ENCODE data around the gene MRPL40.

MRPL40 gene

DNA sequence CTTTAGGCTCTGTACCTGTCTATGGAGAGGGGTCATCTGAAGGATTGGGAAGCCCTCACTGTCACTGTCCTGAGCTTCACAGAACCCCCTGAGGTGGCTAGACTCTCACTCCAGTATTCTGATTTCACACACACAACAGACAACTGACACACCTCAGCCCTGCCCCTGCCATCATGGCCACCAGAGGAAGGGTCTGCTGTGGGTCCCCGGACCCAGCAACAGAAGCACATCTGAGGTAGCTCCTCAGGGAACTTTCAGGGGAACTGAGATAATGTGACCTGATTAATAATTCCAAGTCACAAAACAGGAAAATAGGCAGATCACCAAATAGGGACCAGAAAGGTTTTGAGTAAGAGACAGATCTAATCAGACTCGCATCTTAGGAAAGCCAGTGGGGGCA lies 22.7 kb downstream of the MRPL40 start:
- H3K4me3 ChIP-seq (ENCODE audit: low read length) = no peak overlapping the region
- peaks cover 68% of the 10 kb centered on the region for H3K36me3 ChIP-seq (ENCODE audit: insufficient read depth, low read length)
- H3K9me3 ChIP-seq (replicated peaks; ENCODE audit: low read length) = no peaks in the 10 kb centered on the region
- H3K4me2 ChIP-seq (ENCODE audit: low read length) = no peak overlapping the region
- peaks cover 12% of the 10 kb centered on the region for H3K4me1 ChIP-seq (ENCODE audit: control insufficient read depth, insufficient read depth, low read length)
- no peak overlapping the region for H3K9ac ChIP-seq (ENCODE audit: low read depth, low read length)
- H3K27me3 ChIP-seq (ENCODE audit: control insufficient read depth, insufficient read depth, low read length) = no peaks in the 10 kb centered on the region

DNA sequence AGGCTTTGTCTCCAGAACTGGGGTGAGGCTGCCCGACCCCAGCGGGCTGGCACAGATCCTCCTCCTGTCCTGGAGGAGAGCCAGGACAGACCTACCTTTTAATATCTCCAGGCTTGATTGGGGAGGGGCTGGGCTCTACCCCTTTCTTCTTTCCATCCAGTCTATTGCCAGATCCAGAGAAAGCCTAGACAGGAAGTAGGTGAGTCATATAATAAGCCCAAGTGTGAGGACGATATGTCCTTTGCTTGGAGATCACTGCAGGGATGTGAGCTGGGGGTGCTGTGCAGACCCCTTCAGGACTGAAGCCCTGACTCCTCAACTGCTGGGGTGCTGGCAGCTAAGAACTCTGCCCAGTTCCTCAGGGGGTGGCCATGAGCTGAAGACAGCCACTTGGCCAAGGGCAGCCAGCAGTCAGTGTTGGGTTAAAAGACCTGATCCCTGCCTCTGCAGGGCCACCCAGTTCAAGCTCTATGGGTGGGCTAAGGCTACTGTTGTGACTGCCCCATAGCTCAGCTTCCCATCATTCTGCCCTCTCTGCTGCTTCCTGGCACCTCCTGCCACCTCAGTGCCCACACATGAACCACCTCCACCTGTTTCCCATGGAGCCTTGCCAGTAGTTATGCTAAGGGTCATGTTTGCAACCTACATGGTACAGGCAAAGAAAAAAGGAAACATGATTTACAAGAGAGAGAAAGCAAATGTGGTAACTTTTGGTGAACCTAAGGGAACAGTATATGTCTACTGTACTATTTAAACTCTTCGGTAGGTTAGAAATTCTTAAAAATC lies 23.4 kb downstream of the MRPL40 start:
- H3K9me3 ChIP-seq (replicated peaks; ENCODE audit: low read length) = no peaks in the 10 kb centered on the region
- peaks cover 69% of the 10 kb centered on the region for H3K36me3 ChIP-seq (ENCODE audit: insufficient read depth, low read length)
- peak overlapping the region; percentile 58 for H3K4me2 ChIP-seq (ENCODE audit: low read length)
- H3K4me1 ChIP-seq (ENCODE audit: control insufficient read depth, insufficient read depth, low read length) = peaks cover 12% of the 10 kb centered on the region
- no peak overlapping the region for H3K9ac ChIP-seq (ENCODE audit: low read depth, low read length)
- H3K27me3 ChIP-seq (ENCODE audit: control insufficient read depth, insufficient read depth, low read length) = no peaks in the 10 kb centered on the region
- peak overlapping the region; percentile 42 for H3K4me3 ChIP-seq (ENCODE audit: low read length)

DNA sequence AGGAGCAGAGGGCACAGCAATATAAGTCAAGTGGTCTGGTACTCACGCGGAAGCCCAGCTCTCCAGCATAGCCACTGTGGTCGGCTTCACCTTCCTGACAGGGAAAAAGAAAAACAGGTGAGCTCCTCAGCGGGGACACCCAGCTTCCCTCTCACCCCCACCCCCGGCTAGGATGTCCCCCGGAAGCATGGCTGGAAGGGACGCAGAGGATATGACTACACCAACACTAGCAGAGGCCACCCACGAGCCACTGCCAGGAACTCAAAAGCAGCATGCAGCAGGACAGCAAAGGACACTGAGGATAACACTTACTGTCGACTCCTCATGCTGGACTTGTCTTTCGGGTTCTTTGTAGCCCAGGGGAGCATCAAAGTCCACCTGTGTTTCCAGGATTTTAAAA lies 24.2 kb downstream of the MRPL40 start:
- Histone ChIP-seq H3K27me3 (ENCODE audit: control insufficient read depth, insufficient read depth, low read length) (no peaks in the 10 kb centered on the region), H3K4me2 (ENCODE audit: low read length) (no peak overlapping the region), H3K4me3 (ENCODE audit: low read length) (no peak overlapping the region), H3K4me1 (ENCODE audit: control insufficient read depth, insufficient read depth, low read length) (peaks cover 12% of the 10 kb centered on the region), H3K36me3 (ENCODE audit: insufficient read depth, low read length) (peaks cover 74% of the 10 kb centered on the region), H3K9me3 (replicated peaks; ENCODE audit: low read length) (no peaks in the 10 kb centered on the region), H3K9ac (ENCODE audit: low read depth, low read length) (no peak overlapping the region)

DNA sequence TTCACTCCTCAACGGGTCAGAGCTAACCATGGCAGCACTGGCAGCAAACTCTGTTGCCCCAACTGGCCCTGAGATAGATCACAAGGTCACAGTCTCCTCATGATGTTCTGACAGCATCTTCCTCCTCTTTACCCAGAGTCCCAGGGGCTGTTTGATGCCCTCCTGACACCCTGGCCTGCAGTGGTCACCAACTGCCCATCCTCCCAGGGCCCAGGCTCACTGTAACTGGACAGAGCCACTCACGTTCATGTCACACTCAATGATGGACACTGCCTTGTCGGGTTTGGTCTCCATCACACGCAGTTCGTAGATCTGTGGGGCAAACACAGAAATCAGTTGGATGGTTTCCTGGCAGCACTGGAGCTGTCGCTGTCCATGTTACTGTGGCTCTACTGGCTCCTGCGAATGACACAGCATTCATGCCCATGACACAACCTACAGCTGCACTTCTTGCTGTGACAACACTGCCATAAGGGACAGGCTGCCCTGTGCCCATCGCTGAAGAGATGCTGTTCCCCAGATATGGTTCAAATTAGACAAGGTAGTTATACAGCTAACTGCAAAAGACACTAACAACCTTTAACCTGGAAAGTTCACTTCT lies 25.6 kb downstream of the MRPL40 start:
- no peaks in the 10 kb centered on the region for H3K27me3 ChIP-seq (ENCODE audit: control insufficient read depth, insufficient read depth, low read length)
- no peak overlapping the region for H3K9ac ChIP-seq (ENCODE audit: low read depth, low read length)
- peaks cover 12% of the 10 kb centered on the region for H3K4me1 ChIP-seq (ENCODE audit: control insufficient read depth, insufficient read depth, low read length)
- no peaks in the 10 kb centered on the region for H3K9me3 ChIP-seq (replicated peaks; ENCODE audit: low read length)
- H3K36me3 ChIP-seq (ENCODE audit: insufficient read depth, low read length) = peaks cover 72% of the 10 kb centered on the region
- no peak overlapping the region for H3K4me3 ChIP-seq (ENCODE audit: low read length)
- H3K4me2 ChIP-seq (ENCODE audit: low read length) = no peak overlapping the region

DNA sequence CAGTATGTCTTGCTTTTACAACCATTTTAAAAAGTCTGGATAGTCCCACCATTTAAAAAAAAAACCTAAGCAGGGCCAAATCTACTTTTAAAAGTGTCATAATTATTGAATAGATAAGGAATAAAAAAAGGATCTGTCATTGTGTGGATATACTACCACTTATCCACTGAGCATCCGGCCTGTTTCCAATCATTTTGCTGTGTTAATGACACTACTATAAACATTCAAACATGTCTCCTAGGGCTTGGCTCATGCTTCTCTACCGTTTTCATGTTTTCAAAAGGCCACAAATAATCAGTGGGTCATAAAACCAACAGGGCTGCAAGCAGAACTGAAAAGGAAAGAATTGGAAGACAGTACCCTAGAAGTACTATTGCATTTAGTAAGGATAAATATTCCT lies 27.7 kb downstream of the MRPL40 start:
- Histone ChIP-seq H3K4me3 (ENCODE audit: low read length) (no peak overlapping the region), H3K9ac (ENCODE audit: low read depth, low read length) (no peak overlapping the region), H3K4me1 (ENCODE audit: control insufficient read depth, insufficient read depth, low read length) (peaks cover 12% of the 10 kb centered on the region), H3K4me2 (ENCODE audit: low read length) (no peak overlapping the region), H3K9me3 (replicated peaks; ENCODE audit: low read length) (no peaks in the 10 kb centered on the region), H3K27me3 (ENCODE audit: control insufficient read depth, insufficient read depth, low read length) (no peaks in the 10 kb centered on the region), H3K36me3 (ENCODE audit: insufficient read depth, low read length) (peaks cover 68% of the 10 kb centered on the region)

DNA sequence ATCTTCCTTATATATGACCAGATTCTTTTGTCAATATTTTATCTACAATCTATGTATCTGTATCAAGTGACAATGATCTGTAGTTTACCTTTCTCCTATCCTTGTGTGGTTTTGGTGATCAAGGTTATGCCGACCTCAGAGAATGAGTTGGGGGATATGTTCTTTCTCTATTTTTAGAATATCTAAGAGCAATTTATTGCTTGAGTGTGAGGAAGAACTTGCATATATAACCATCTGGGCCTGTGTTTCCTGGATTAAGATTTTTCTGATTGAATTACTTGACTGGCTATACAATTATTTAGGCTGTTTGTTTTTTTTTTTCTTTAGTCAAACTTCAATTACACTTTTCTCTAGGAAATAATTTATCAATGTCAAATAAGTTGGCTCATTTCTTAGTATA lies 29.2 kb downstream of the MRPL40 start:
- Histone ChIP-seq H3K9me3 (replicated peaks; ENCODE audit: low read length) (no peaks in the 10 kb centered on the region), H3K4me1 (ENCODE audit: control insufficient read depth, insufficient read depth, low read length) (no peaks in the 10 kb centered on the region), H3K27me3 (ENCODE audit: control insufficient read depth, insufficient read depth, low read length) (no peaks in the 10 kb centered on the region), H3K9ac (ENCODE audit: low read depth, low read length) (no peak overlapping the region), H3K4me3 (ENCODE audit: low read length) (no peak overlapping the region), H3K36me3 (ENCODE audit: insufficient read depth, low read length) (peaks cover 73% of the 10 kb centered on the region), H3K4me2 (ENCODE audit: low read length) (no peak overlapping the region)

DNA sequence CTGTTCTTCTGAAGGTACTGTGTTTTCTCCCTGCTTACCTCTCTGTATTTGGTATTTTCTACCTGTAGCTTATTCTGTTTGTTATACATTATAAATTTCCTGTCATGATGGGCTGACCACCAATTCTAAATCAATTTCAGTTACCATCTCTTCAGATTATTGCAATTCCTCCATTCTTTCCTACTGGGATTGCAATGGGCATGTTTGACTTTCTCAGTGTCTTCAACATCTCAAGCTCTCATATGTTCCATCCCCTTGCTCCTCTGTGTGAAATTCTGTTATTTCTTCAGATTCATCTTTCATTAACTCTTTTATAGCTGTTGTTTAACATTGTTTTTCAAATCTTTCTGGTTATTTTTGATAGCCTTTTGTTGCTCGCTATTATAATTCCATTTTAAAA lies 30.7 kb downstream of the MRPL40 start:
- Histone ChIP-seq H3K4me3 (ENCODE audit: low read length) (no peak overlapping the region), H3K4me2 (ENCODE audit: low read length) (no peak overlapping the region), H3K9me3 (replicated peaks; ENCODE audit: low read length) (no peaks in the 10 kb centered on the region), H3K4me1 (ENCODE audit: control insufficient read depth, insufficient read depth, low read length) (no peaks in the 10 kb centered on the region), H3K9ac (ENCODE audit: low read depth, low read length) (no peak overlapping the region), H3K27me3 (ENCODE audit: control insufficient read depth, insufficient read depth, low read length) (no peaks in the 10 kb centered on the region), H3K36me3 (ENCODE audit: insufficient read depth, low read length) (peaks cover 75% of the 10 kb centered on the region)

DNA sequence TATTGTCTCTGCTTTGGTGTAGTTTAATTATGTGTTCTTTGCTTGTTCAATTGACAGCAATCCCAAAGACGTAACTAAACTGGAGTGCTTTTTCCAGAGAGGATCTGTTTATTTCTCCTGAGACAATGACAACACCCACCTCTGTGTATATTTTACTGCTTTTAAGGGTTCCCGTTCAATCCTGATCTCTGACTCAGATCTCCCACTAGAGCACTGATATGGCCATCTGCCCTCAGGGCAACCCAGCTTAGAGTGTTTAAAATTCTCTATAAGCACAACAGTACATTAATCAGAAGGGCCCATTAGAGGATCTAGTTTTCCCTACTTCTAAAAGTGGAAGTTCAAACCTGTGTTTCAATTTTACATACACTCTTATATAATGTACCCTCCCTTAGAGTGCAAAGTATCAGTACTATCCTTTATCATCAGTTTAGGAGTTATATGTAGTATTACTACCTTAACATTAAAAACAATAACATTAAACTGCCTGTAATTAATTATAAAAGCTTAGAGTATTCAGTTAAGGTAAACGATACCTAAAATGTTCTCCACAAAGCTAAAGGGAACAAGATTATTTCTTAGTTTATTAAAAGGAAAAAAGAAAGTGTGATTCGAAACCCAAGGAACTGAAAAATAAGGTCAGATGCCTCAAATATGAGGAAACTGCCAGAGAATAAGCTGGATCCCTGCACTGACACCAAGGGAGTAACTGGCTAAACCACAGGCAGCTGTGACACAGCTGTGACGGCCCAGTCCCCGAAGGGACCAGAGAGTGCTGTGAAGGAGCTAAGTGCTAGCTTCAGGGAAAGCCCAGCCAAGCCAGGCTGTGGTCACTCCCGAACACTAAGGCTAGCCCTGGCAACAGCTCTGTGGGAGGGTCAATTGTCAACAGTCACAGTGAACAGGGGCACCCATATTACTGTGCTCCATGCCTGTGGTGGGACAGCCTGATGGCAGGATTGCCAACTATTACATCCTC lies 31.4 kb downstream of the MRPL40 start:
- Histone ChIP-seq H3K4me3 (ENCODE audit: low read length) (no peak overlapping the region), H3K9ac (ENCODE audit: low read depth, low read length) (peak overlapping the region; percentile 10), H3K36me3 (ENCODE audit: insufficient read depth, low read length) (peaks cover 81% of the 10 kb centered on the region)

DNA sequence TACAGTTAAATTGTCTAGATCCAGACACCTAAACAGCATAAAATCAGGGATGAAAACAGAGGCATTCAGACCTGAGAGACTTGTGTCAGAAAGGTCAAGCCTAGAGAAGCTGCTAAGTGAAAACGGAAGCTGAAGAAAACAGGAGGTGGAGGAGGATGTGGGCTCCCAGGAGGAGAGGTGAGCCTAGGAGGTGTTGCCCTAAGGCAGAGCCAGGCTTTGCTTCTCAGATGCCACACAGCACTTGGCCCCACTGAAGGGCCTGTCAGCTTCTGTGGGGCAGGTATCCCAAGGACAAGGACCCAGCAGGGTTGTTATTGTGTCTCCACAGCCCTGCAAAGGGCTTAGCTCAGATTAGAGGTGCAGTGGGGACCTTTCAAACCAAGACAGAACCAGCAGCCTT lies 32.2 kb downstream of the MRPL40 start:
- no peak overlapping the region for H3K9ac ChIP-seq (ENCODE audit: low read depth, low read length)
- H3K27me3 ChIP-seq (ENCODE audit: control insufficient read depth, insufficient read depth, low read length) = no peaks in the 10 kb centered on the region
- peaks cover 84% of the 10 kb centered on the region for H3K36me3 ChIP-seq (ENCODE audit: insufficient read depth, low read length)
- no peak overlapping the region for H3K4me3 ChIP-seq (ENCODE audit: low read length)
- H3K4me1 ChIP-seq (ENCODE audit: control insufficient read depth, insufficient read depth, low read length) = no peaks in the 10 kb centered on the region
- H3K9me3 ChIP-seq (replicated peaks; ENCODE audit: low read length) = no peaks in the 10 kb centered on the region
- H3K4me2 ChIP-seq (ENCODE audit: low read length) = no peak overlapping the region

More for the DNA sequence above, 31.4 kb downstream of the MRPL40 start:
- H3K9me3 ChIP-seq (replicated peaks; ENCODE audit: low read length) = no peaks in the 10 kb centered on the region
- H3K4me2 ChIP-seq (ENCODE audit: low read length) = no peak overlapping the region
- H3K4me1 ChIP-seq (ENCODE audit: control insufficient read depth, insufficient read depth, low read length) = no peaks in the 10 kb centered on the region
- H3K27me3 ChIP-seq (ENCODE audit: control insufficient read depth, insufficient read depth, low read length) = no peaks in the 10 kb centered on the region

DNA sequence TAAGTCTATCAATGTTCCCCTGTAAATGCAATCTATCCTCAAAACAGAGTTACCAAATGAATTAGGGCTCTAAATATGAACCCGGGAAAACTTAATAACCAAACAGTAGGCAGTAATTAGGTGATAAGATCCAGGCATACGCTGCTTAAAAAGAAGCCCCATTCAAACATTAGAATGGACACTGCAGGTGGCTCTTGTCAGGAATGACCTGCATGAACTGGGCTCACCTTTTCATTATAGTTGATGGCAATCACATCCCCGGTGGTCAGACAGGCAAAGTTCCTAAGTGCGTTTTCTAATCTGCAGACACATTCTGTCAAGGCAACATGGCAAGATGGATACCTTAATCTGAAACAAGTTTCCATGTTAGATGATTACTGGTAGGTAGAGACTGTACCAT lies 32.6 kb downstream of the MRPL40 start:
- Histone ChIP-seq H3K4me2 (ENCODE audit: low read length) (no peak overlapping the region), H3K9ac (ENCODE audit: low read depth, low read length) (no peak overlapping the region)

DNA sequence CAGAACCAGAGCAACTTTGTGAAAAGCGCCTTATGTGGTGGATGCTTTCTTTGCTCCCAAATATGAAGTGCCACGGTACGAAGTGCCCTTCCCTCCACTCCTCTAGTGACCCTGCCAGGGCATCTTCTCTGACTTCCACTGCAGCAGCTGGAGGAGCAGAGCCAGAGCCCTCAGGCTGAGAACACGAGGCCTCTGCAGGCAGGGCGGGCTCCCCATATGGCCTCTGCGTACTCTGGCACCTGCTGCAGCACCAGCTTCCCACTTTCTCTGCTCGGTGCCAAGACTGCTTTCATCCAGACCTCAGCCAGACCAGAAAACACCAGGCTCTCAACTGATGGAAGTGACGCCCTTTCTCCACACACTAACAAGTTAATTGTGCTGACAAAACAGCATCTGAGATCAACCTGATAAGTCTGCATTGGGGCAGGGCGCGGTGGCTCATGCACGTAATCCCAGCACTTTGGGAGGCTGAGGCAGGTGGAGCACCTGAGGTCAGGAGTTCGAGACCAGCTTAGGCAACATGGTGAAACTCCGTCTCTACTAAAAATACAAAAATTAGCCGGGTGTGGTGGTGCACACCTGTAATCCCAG lies 33.9 kb downstream of the MRPL40 start:
- peaks cover 86% of the 10 kb centered on the region for H3K36me3 ChIP-seq (ENCODE audit: insufficient read depth, low read length)
- H3K9me3 ChIP-seq (replicated peaks; ENCODE audit: low read length) = no peaks in the 10 kb centered on the region
- no peaks in the 10 kb centered on the region for H3K4me1 ChIP-seq (ENCODE audit: control insufficient read depth, insufficient read depth, low read length)
- H3K9ac ChIP-seq (ENCODE audit: low read depth, low read length) = no peak overlapping the region
- no peaks in the 10 kb centered on the region for H3K27me3 ChIP-seq (ENCODE audit: control insufficient read depth, insufficient read depth, low read length)
- H3K4me3 ChIP-seq (ENCODE audit: low read length) = no peak overlapping the region
- H3K4me2 ChIP-seq (ENCODE audit: low read length) = no peak overlapping the region

More for the DNA sequence above, 32.6 kb downstream of the MRPL40 start:
- Histone ChIP-seq H3K4me3 (ENCODE audit: low read length) (no peak overlapping the region), H3K4me1 (ENCODE audit: control insufficient read depth, insufficient read depth, low read length) (no peaks in the 10 kb centered on the region), H3K36me3 (ENCODE audit: insufficient read depth, low read length) (peaks cover 88% of the 10 kb centered on the region), H3K27me3 (ENCODE audit: control insufficient read depth, insufficient read depth, low read length) (no peaks in the 10 kb centered on the region), H3K9me3 (replicated peaks; ENCODE audit: low read length) (no peaks in the 10 kb centered on the region)

All from skeletal muscle satellite cell (primary cell).